Tibial artery (tissue), 4 donors: ENCODE results near the gene GNPDA2.

ENCODE experiments used
- DNase-seq, 2 donors: peaks; one replicate each; pipeline ENCODE4 v3.0.0-alpha.2; 2019
- H3K27ac ChIP-seq, 2 donors: fragments of 200-600 bp; sonication (generic) in 1 of 2; 1 replicate in 1 of 2; 2 replicates in 1 of 2; pipeline ENCODE4 v1.5.1; 2018 to 2019; ENCODE audit warnings: mild to moderate bottlenecking in 1 of 2
- H3K27me3 ChIP-seq, 2 donors: fragments of 200-600 bp; sonication (generic) in 1 of 2; one replicate each; pipeline versions ENCODE4 v1.5.1 to v1.6.0; 2016 to 2019
- H3K36me3 ChIP-seq, 3 donors: fragments of 200-600 bp; sonication (generic) in 2 of 3; one replicate each; pipeline ENCODE4 v1.5.1; 2016 to 2019; ENCODE audit warnings: mild to moderate bottlenecking in 2 of 3
- H3K4me1 ChIP-seq, 4 donors: fragments of 200-600 bp; sonication (generic) in 2 of 4; 1 replicate in 3 of 4; 2 replicates in 1 of 4; pipeline ENCODE4 v1.5.1; 2016 to 2019
- H3K4me3 ChIP-seq, 2 donors: fragments of 200-600 bp; sonication (generic) in 1 of 2; 1 replicate in 1 of 2; 2 replicates in 1 of 2; pipeline ENCODE4 v1.5.1; 2018 to 2019; ENCODE audit warnings: mild to moderate bottlenecking in 2 of 2
- H3K9me3 ChIP-seq, 3 donors: fragments of 200-600 bp; sonication (generic) in 1 of 3; one replicate each; pipeline ENCODE4 v1.5.1; 2016 to 2019
- intact Hi-C: fragments of 100-400 bp; cut with DNase I; formaldehyde crosslinking; loops from one replicate; pipeline ENCODE4 v1.15.0; 2023; ENCODE audit warnings: low total_unique reads
- TF ChIP-seq, protein P1 (sequence below), 2 experiments: fragments of 200-600 bp in 1 of 2; fragments of 450-650 bp in 1 of 2; IDR thresholded peaks; one replicate each; pipeline ENCODE4 v1.5.1; 2017 to 2019; ENCODE audit warnings: antibody characterized with exemption in 2 of 2, mild to moderate bottlenecking in 1 of 2, moderate library complexity in 1 of 2

The GNPDA2 gene

DNA sequence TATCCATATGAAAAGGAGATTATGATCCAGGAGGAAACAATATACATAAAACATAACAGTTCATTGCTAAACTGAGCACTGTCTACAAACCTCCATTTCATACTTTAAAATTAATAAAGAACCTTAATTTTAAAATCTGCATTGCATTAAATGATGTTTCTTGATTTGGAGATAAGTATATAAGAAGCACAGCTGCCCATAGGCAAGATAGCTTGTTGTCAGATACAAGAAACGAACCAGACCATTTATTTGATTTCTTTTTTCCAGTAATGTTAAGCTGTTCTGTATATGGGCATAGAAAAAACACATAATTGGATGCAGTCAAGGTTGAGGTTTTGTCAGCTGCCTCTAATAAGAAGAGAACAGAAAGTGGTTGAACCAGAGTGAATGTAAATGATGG lies 41.7 kb downstream of the GNPDA2 start:
- peaks cover 17 to 53% (median 35%) of the 10 kb centered on the region in 3 donors for H3K36me3 ChIP-seq
- intact Hi-C loops, result no loop called here
- peaks cover 0 to 7% (median 2%) of the 10 kb centered on the region in 4 donors for H3K4me1 ChIP-seq
- no peak overlapping the region for H3K4me3 ChIP-seq
- no peak for DNase-seq
- TF ChIP-seq, protein P1, sequence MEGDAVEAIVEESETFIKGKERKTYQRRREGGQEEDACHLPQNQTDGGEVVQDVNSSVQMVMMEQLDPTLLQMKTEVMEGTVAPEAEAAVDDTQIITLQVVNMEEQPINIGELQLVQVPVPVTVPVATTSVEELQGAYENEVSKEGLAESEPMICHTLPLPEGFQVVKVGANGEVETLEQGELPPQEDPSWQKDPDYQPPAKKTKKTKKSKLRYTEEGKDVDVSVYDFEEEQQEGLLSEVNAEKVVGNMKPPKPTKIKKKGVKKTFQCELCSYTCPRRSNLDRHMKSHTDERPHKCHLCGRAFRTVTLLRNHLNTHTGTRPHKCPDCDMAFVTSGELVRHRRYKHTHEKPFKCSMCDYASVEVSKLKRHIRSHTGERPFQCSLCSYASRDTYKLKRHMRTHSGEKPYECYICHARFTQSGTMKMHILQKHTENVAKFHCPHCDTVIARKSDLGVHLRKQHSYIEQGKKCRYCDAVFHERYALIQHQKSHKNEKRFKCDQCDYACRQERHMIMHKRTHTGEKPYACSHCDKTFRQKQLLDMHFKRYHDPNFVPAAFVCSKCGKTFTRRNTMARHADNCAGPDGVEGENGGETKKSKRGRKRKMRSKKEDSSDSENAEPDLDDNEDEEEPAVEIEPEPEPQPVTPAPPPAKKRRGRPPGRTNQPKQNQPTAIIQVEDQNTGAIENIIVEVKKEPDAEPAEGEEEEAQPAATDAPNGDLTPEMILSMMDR (IDR thresholded peaks at IDR 0.05), result no peak
- no peaks in the 10 kb centered on the region for H3K9me3 ChIP-seq
- H3K27me3 ChIP-seq, result no peaks in the 10 kb centered on the region
- no peak overlapping the region for H3K27ac ChIP-seq

DNA sequence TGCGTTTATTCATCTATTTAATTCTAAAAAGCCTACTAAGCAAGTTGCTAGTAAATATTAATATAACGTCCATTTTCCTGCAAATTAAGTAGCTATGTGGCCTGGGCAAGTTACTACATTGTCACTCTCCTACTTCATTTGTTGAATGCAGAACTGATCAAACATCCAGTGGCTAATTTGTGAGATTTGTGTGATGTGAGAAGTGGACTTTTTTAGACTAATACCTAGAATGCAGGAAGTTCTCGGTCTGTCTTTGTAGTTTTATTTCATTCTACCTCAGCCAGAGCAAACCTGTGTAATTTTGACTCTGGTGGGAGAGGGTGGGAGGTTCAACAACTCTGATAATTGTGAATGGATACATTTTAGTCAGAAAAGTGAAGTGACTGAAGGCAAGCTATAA lies 47.3 kb downstream of the GNPDA2 start:
- H3K4me3 ChIP-seq, result peak overlapping the region; percentile 74 to 88
- no peaks in the 10 kb centered on the region for H3K9me3 ChIP-seq
- H3K36me3 ChIP-seq, result peaks cover 3 to 13% (median 11%) of the 10 kb centered on the region in 3 donors
- no peaks in the 10 kb centered on the region for H3K27me3 ChIP-seq
- intact Hi-C loops, result no loop called here
- TF ChIP-seq, protein P1 (IDR thresholded peaks at IDR 0.05), result no peak
- H3K4me1 ChIP-seq, result peaks cover 0 to 15% (median 7%) of the 10 kb centered on the region in 4 donors
- no peak for DNase-seq
- H3K27ac ChIP-seq, result peak overlapping the region; percentile 88 to 90

DNA sequence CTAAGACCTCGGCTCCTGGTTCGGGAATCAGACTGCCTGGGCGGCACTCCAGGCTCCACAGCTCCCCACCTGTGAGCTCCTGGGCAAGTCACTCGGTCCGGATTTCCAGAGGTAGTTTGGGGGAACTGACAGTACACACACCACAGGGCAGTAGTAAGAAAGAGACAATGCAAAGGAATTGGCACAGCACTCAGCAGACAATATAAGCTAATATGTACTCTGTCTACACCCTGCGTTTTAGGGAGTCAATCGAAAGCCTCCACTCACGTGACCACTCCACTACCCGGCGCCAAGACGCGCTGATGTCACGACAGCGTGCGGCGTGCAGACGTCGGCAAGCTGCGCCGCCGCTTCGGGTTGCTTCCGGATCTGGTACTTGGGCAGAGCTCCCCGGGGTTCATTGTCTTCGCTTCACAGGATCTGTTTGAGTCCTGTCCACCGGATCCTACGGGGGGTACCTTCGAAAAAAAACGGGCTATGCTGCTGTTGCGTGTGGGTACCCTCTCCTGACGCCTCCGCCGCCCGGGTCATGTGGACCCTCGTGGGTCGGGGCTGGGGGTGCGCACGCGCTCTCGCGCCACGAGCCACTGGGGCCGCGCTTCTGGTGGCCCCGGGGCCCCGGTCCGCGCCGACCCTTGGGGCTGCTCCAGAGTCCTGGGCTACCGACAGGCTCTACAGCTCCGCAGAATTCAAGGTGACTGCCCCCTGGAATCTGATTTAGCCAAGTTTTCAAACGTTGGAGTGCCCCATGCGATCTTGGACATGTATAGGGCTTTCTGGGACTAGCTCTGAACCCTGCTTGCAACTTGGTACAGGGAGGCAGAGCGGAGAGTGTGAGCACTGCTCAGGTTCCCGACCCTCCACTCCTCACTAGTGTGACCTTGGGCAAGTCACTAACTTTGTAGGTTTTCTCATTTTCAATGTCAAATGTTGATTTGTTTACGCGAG lies 48.0 kb downstream of the GNPDA2 start, which contains the start of gene GUF1:
Gene GUF1, plus strand, starts transcription at position 327 of the 948 bp plus-strand sequence. Its CDS starts 203 bp downstream, at position 530.
- no peaks in the 10 kb centered on the region for H3K9me3 ChIP-seq
- no peaks in the 10 kb centered on the region for H3K27me3 ChIP-seq
- peak within 1 kb of the TSS; percentile 74 to 88 for H3K4me3 ChIP-seq
- peaks cover 0 to 15% (median 7%) of the 10 kb centered on the region in 4 donors for H3K4me1 ChIP-seq
- DNase-seq, result peak; percentile 85 to 91
- TF ChIP-seq, protein P1 (IDR thresholded peaks at IDR 0.05), result no peak
- peaks cover 3 to 13% (median 8%) of the 10 kb centered on the region in 3 donors for H3K36me3 ChIP-seq
- intact Hi-C loops, result no loop called here
- H3K27ac ChIP-seq, result peak within 1 kb of the TSS; percentile 88 to 90

DNA sequence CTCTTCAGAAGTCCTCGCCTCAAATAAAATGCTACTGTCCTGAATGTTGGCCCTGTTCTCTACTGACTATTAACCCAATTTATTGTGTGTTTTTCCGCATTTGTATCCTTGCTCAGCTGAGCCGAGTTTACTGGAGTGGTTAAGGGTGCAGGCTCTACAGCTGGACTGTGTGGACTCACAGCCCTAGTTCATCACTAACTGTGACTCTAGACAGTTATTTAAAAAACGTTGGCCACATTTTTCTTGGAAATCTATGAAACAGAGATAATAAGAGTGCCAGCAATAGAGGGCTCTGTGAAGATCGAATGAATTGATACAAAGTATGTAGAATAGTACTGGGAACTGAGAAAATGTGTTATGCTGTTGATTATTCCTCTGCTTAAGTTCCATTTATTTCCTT lies 51.0 kb downstream of the GNPDA2 start:
- intact Hi-C loops, result no loop called here
- Histone ChIP-seq H3K27me3 (no peaks in the 10 kb centered on the region), H3K36me3 (no peaks in the 10 kb centered on the region), H3K4me3 (no peak overlapping the region), H3K4me1 (peaks cover 0 to 15% (median 5%) of the 10 kb centered on the region in 4 donors), H3K9me3 (no peaks in the 10 kb centered on the region), H3K27ac (no peak overlapping the region)
- TF ChIP-seq, protein P1 (IDR thresholded peaks at IDR 0.05), result no peak
- DNase-seq, result no peak

DNA sequence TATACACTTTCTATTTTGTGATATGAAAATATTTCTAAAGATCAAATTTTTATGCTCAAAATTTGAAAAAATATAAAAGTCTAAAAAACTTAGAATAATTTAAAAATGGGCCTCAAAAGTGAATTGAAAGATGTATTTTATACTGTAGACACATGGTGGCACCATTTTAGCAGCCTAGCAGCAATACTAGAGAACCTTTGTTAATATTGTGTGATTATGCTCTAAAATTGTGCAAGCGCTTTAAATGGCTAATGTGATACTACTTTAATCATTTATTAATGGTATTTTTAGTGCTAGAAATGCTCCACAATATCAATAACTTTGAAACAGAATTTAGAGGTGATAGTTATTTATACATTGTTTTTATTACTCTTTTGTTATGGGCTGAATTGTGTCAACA lies 51.9 kb downstream of the GNPDA2 start:
- H3K36me3 ChIP-seq, result no peaks in the 10 kb centered on the region
- no peak for DNase-seq
- peaks cover 0 to 6% (median 5%) of the 10 kb centered on the region in 4 donors for H3K4me1 ChIP-seq
- intact Hi-C loops, result no loop called here
- H3K27ac ChIP-seq, result no peak overlapping the region
- TF ChIP-seq, protein P1 (IDR thresholded peaks at IDR 0.05), result no peak
- H3K4me3 ChIP-seq, result no peak overlapping the region
- H3K9me3 ChIP-seq, result no peaks in the 10 kb centered on the region
- no peaks in the 10 kb centered on the region for H3K27me3 ChIP-seq
